ENCODE data around the gene PCARE.

PCARE gene

DNA sequence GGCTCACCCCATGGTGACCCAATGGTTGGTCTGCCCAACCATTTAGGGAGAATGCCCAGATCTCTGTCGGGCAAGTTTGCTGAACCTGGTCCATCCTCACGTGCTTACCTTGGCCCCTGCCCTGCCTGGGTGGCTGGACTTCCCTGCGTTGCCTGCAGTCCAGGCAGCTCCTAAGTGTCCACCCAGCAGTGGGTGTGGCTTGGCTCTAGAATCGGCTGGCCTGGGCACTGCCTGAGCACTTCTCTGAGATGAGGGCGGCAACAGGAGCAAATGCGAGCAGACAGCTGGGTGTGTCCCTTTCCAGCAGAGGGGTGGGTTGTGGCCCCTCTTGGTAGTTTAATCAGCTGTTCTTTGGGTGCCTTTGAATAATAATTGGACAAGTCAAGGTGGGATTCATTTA is 11.3 kb downstream of the PCARE start:
- DNase-seq (ENCODE audit: low spot score): no peak

DNA sequence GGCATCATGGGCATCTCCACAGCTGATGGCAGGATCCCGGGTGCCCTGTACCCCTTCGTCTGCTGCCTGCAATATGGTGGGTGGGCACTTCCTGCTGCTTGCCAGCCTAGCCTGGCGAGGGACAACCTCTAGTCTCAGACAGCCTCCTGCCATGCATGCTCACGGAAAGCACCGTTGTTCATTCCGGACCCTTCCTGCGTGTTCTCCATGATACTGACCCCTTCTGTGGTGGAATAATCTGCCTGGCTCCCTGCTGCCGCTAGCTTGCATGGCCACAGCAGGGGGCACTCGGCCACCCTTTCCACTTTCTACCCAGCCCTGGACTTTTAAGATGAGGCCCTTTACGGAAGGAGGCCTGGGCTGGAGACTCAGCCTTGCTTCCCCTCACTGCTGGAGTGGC is 12.0 kb downstream of the PCARE start:
- no peak for DNase-seq (ENCODE audit: low spot score)

DNA sequence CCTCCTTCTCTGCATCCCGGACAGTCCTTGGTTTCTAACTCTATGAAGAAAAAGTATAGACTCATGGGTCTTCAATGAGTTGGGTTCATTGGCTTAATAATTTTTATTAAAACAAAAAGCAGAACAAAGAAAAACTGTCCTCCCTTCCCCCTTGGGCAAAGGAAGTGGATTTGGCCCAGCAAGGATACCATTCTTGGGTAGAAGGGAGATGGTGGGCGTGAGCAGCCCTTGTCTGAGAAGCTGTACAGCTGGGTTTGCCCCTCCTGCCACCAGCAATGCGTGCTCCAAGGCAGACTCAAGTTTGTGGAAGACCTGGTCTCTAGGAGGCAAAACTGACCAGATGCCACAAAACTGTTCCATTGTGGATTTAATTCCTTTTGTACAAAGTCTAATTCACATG is 12.7 kb downstream of the PCARE start:
- no peak for DNase-seq (ENCODE audit: low spot score)

DNA sequence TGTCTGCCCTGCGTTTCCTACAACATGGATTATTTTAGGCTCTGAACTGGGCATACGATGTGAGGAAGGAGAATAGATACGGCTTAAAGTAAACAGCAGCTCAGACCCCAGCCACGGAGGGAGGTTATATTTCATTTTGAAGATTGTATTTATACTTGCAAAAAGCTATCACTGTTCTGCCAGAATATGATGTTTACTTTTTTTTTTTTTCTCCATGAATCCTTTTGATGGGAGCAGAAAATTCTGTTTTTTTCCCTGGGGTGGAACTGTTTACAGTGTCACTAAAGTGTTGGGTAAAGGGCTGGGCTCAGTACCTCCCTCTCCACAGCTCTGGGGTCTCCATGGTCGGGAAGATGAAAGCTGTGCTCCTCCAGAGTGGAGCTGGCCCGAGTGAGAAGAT is 13.1 kb downstream of the PCARE start:
- no peak for DNase-seq (ENCODE audit: low spot score)

DNA sequence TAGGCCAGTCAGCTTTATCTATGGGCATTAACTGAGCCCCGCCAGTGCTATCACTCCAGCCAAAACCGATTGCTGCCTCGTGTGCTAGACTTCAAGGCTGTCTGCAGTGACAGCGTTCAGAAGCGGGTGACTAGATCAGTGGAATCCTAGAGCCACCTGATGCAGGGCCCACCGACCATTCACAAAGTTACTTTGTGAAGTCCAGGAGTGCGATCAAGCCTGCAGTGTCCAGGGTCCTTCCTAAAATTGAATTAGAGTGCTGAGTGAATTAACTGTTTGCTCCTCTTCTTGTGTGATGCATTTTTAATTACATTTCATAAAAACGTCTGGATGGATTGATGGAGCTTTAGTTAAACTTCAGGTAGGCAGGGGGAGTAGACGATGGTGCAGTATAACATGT is 13.9 kb downstream of the PCARE start:
- no peak for DNase-seq (ENCODE audit: low spot score)

DNA sequence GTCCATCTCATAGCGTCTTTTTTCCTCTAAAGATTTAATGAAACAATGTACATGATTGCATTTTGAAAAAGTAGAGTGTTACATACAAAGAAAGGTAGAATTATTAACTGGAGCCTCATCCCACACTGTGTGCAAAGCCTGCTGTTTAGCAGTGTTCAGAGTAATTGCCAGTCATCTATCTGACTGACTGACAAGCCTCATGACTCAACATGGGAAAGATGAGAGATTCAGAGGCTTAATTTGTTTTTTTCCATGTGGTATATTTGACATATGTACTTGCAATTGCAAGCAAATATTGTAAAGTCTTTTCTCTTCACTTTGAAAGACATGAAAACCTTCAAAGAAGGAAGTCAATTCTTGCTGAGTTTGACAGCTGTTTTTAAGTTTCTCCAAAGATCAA is 14.7 kb downstream of the PCARE start:
- no peak for DNase-seq (ENCODE audit: low spot score)

DNA sequence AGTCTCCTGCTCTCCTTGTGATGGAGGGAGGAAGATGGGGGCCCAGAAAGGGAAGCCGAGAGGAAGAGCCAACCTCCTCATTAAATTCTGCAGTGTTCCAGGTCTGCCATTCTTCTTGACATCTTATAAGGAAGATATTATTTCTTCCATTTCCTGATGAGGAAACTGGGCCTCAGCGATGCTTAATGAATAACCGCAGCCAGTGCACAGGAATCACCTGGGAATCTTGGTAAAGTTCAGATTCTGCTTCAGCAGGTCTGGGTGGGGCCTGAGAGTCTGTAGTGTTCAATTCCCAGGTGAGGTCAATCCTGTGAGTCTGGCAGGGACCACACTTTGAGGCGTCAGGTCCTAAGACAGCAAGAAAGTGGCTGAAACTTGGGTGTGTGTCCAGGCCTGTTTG is 17.3 kb downstream of the PCARE start:
- no peak for DNase-seq (ENCODE audit: low spot score)

DNA sequence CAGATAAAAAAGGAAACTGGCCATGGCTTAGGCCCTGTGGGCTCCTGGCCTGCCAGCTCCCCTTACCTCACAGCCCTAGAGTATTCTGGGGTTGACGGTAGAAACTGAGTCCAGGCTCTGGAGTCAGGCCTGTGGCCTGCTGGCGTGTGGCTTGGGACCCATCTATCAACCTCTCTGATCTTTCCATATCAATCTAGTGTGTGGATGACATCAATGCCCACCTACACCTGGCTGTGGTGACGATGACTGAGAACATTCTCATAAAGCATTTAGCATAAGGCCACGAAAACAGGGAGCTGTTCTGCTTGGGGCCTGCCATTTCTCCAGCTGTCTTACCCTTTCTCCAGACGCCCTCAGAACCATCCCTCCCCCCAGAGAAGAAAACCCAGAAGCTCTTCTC is 17.9 kb downstream of the PCARE start:
- DNase-seq (ENCODE audit: low spot score): no peak

DNA sequence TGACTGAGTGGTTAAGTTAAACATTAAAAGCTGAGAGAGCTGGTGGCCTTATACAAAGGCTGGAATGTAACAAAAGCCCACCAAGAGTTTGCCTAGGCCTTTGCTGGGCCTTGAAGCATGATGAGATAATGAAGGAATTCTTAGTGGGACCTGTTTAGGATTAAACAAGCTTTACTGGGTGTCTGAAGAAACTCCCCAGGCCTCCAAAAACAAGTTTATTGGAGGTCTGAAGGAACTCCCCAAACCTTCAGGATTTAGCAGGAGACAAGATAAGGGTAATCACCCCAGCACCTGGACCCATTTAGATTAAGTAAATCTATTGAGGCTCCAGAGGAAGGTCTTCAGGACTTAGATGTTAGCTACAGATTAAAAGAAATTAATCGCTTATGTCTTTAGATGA is 18.7 kb downstream of the PCARE start:
- no peak for DNase-seq (ENCODE audit: low spot score)

DNA sequence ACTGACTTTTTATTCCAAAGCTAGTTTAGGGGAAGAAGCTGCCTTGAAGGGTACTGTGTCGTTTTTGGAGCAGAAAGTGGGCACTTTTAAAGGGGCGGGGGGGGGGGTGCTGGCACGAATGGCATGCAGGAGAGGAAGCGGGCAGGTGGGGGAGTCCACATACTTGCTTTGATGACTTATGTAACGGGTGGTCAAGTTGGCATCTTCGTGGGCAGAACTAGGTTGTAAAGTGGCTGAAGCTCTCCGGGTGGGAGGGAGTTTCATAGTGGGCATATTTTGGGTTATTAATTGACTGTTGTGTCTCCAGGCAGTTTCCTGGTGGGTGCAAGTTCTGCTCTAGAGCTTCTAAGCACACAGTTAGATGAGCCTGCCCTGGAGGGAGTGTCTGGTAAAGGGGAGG is 19.9 kb downstream of the PCARE start:
- DNase-seq (ENCODE audit: low spot score): no peak

DNA sequence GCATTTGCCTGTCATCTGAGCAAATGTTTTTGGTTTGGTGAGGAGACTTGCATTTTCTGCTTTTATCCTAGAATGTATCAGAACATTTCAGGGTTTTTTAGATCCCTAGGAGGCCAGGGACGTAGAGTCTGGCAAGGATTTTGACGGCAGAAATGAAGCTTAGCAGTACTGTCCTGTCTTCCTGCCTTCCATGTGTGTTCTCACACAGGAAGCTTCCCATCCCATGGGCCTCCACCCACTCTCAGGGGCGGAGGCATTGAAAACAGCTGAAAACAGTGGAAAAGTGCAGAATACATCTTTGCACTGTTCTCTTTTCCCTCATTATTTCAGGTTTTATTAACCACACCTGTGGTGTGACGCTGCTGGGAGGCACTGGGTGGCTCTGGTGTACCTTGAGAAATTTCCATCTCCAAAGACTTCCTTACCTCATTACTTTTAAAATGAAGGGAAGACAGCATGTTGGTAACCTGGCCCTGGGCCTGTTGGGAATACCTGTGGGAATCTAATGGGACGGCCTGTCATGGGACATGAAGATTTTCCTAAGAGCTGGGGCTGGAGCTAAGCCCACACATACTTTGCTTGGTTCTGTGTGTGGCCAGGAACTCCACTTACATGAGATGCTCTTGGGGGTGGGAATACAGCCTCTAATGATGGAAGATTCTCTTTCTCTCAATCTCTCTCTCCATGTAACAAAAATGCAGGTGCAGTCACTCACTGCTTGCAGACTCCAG is 20.5 kb downstream of the PCARE start:
- no peak for DNase-seq (ENCODE audit: low spot score)

DNA sequence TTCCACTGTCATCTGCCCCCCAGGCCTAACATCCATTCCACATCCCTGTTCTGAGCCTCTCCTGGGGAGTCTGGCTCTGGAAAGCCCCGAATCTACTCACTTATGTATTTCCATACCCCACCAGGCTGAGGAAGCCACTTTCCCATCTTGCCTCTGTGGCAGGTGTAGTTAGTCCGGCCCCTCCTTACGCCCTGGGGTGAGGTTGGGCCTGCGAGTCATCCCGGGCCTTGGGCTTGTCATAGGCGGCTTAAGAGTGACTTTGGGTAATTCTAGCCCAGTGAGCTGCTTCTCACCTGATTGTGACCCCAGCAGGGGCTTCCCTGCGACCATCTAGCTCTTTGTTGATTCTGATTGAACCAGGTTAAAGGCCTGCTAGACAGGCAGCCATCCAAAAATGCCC is 21.1 kb downstream of the PCARE start:
- DNase-seq (ENCODE audit: low spot score): no peak

DNA sequence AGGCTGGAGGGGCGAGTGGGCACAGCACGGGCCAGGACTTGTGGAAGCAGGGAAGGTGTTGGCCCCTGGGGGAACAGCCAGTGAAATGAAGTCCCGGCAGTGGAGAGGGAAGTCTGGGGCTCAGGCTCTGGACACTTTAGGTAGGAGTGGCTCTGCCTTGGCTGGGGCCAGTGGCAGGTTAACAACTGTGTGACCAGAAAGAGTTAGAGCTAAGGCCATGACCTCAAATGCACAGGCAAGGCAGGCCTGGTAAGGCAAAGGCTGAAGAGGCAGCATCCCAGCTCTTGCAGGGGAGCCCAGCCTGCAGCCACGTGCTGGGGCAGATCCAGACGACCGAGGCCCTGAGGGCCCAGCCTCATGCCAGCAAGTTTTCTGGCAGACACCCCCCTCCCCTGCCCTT is 21.5 kb downstream of the PCARE start:
- no peak for DNase-seq (ENCODE audit: low spot score)

DNA sequence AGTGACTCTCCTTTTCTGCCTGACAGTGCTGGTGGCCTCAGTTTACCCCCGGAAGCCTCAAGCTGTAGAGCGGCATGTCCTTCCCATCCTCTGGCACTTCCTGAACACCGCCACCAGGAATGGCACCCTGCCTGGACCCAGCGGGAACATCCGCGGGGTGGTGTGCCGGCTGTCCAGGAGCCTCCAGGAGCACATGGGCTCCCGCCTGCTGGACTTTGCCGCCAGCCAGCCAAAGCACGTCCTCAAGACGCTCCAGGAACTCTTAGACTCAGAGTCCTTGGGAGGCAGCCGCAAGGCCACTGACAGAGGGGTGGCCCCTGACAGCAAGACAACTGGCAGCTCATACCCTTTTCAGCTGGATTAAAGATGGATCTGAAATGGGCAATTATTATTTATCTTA is 22.6 kb downstream of the PCARE start:
- no peak for DNase-seq (ENCODE audit: low spot score)

DNA sequence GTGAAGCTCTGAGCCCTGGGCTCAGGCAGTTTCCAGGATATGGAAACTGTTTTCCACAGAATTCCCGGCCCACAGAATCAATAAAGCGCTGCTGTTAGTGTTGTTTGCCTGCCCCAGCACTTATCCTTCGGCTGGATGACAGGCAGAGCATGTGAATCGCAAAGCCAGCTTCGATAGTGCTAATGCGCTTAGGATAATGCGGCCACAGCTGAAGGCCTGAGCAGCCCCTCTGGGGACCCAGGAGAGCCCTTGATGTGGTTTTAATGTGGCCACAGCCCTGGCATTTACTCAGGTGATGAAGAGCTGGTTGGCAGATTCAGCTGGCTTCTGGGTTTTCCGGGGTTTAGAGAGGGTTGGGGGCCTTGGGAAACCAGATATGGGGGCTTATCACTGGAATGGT is 23.7 kb downstream of the PCARE start:
- DNase-seq (ENCODE audit: low spot score): no peak

DNA sequence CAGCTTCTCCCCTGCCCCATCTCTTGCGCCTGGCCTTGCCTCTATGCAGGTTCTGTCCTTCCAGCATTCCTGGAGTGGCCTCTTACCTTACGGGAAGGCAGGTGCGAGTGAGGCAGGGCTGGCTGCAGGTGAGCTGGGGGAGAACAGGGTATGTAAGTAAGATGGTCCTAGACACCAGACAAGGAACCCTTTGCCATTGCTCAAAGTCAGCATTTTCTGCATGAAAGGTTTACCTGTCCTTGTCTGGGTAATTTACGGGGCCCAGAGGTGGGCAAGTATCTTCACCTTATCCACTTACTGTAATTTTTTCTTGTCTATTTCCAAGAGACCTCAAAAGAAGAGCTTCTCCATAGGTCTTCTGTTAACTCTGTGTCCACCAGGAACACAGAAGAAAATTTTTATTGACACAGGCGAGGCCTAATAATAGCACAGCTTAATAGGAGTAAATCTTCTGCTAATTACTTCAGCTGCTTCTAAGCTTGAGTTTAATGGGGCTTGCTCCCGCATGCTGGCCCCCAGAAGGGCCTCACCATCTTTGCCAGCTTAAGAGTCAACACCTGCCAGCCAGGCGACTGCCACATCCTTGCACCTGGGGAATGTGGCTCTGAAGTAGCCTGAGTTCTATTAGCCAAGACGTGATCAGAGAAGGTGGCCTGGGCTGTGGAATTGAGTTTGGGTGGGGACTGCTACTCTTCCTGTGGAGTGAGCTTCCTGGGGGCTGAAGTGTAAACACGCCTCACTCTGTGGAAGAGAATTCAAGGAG is 27.1 kb downstream of the PCARE start:
- no peak for DNase-seq (ENCODE audit: low spot score)

DNA sequence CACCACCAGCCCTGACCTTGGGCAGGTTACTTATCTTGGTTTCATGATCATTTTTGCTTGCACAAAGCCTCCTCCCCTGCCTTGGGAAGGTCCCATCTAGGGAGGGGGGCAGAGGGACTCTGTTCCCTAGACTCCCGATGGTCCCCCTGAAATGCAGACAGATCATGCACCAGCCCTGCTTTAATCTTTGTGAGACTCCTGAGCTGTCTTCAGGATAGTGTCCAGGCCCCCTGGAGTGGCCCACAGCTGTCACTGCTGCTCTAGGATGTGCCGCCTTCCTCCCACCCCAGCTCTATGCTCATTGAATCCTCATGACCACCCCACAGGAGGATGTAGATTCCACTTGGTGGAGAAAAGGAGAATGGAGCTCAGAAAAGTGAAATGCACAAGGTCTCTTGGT is 28.0 kb downstream of the PCARE start:
- no peak for DNase-seq (ENCODE audit: low spot score)

DNA sequence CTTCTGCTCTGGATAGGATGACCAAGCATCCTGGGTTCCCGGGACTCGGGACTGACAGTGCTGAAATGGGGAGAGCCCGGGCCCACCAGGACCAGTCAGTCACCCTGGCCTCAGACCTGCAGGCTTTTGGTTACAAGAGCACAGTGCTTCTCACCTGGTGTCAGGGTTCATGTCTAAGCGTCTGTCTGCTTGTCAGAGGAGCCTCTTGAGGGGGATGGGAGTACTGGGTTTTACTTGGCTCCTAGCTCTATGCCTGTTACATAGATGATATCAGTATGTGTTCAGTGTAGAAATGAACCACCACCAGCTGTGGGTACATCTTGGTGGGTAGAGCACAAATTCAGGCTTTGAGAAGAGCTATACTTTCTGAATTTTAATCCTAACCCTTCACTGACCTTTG is 29.9 kb downstream of the PCARE start:
- DNase-seq (ENCODE audit: low spot score): no peak

DNA sequence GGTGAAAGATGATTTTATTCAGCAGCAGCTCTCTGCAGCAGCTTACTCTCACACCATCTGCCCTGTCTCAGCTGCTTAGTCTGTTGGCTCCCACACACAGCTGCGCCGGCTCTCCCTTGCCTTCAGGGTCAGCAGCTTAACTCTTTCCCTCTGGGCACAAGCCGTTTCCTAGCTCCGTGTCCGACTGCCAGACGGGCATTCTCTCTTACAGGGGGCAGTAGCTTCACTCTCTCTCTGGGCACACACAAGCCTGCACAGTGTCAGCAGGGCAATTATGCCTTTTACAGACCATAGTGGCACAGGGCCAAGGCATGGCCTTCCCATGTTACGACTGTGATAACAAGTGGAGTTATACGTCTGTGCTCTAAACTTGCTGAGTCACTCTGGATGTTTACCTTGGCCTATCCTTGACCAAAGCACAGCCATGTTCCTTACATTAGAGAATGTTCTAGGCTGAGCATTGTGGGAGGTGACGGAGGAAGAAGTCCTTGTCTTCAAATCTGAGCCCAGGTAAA is 31.7 kb downstream of the PCARE start:
- DNase-seq (ENCODE audit: low spot score): no peak

DNA sequence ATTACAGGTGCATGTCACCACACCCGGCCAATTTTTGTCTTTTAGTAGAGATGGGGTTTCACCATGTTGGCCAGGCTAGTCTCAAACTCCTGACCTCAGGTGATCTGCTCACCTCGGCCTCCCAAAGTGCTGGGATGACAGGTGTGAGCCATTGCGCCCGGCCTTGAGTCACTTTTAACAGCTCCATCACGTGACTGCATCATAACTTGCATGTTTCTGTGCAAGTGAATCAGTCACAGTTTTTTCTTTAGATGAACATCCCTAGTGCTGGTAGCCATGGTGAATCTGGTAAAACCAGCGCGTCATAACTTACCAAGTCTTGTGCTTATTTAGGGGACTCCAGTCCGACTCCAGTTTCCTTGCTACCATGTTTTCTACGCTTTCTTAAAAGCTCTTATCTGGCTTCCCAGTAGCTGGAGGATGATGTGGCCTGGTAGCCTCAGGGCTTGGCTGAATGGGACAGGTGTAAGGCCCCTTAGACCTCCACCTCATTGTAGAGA is 33.1 kb downstream of the PCARE start:
- no peak for DNase-seq (ENCODE audit: low spot score)

DNA sequence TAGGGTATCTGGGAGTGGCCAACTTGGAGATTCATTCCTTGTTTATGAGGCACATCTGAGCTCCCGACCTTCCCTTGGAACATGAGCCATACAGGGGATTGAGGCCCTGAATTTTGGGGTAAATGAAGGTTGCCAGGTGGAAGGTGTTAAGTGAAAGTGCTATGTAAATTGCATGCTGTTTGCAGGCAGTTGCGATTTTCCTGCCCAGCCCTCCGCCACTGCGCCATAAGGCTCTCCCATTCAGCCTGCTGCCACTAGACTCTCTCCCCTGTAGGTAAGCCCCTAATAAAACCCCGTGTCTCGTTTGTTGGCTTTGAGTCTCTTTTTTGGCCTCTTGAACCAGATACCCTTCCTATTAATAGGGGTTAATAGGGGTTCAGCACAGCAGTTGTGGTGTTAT is 33.8 kb downstream of the PCARE start:
- no peak for DNase-seq (ENCODE audit: low spot score)

DNA sequence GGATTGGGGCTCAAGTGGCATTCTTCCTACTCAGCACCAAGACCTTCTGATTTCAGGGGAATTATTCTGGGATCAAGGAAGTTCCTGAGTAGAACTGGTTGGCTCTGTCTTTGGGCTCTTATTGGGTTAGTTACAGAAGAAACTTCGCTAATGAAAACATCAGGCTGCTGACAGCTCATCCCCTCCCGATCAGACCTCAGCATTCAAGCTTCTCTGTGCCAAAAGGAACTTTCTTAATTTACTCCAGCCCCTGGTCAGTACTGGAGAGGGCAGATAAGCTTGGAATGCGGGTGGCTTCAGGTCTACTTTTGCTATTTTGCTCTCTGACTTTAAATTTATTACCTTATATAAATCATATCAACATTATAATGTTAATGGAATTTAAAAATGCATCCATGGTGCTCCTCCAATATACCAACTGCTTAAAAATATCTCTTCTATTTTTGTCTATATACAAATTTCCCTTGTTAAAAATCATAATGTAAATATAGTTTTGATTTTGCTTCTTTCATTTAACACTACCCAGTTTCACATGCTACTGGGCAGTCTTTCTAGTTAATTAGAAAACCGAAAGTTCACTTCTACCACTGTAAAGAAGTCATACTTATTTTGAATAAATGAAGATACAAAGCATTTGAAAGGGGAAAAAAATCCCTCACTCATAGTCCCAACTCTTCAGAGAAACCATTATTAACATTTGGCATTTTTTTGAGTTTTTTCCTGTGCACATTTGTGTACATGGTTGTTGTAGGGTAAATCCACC is 34.4 kb downstream of the PCARE start:
- DNase-seq (ENCODE audit: low spot score): no peak

All from CD4-positive, alpha-beta T cell treated with Interleukin-15 for 4 hours (primary cell).